Right ventricle myocardium superior (tissue), 1 donor: ENCODE results near the gene COL4A3. TPM values are rescaled to one million over a fixed set of nuclear protein-coding genes. Genes with fewer than 3 reads are reported as not detected.

ENCODE experiments used
- total RNA-seq: library from RNA; stranded (reverse); fragmentation: NEBNext Ultra II Directional; extraction: Animal tissue kit (Norgen Biotek cat#: 25700); gene quantifications from one replicate; pipeline ENCODE4 v1.2.1, GENCODE V29; 2021
- donor health status: DM: no; HTN: yes; CAD: no; lungs with severe emphysema.

The COL4A3 gene
- total RNA-seq, 1 donor from 2014 or later, result 5.8 TPM

Other genes with a start within 250 kb of the COL4A3 start
- 10.3 TPM for gene COL4A4, start 419 bp upstream of the COL4A3 start, total RNA-seq
- 87.2 TPM for gene MFF, start 160.6 kb downstream of the COL4A3 start, total RNA-seq
- gene TM4SF20, start 214.7 kb downstream of the COL4A3 start, total RNA-seq, result not detected
- gene SCYGR1, start 223.3 kb downstream of the COL4A3 start, total RNA-seq, result not detected